HUES64 (cell line): ENCODE results near the gene RPL18.

Experiments
- H3K27ac ChIP-seq: 2 replicates; pipeline ENCODE4 v1.7.0; 2013; ENCODE audit warnings: low read depth, low read length, inconsistent platforms
- H3K27me3 ChIP-seq: 2 replicates; pipeline ENCODE4 v1.6.1; 2013; ENCODE audit warnings: mild to moderate bottlenecking, low read length; ENCODE audit not compliant: insufficient read depth
- H3K36me3 ChIP-seq: 2 replicates; pipeline ENCODE4 v1.6.1; 2013; ENCODE audit warnings: mild to moderate bottlenecking, low read length; ENCODE audit not compliant: insufficient read depth
- H3K4me1 ChIP-seq: 2 replicates; pipeline ENCODE4 v1.6.1; 2013; ENCODE audit warnings: mild to moderate bottlenecking, low read length, moderate library complexity; ENCODE audit not compliant: insufficient read depth
- H3K4me3 ChIP-seq: 2 replicates; pipeline ENCODE4 v1.5.1; 2013; ENCODE audit warnings: mild to moderate bottlenecking, low read length, moderate library complexity
- H3K9ac ChIP-seq: 2 replicates; pipeline ENCODE4 v1.6.1; 2013; ENCODE audit warnings: mild to moderate bottlenecking, low read depth, low read length
- H3K9me3 ChIP-seq: 2 replicates; pipeline ENCODE4 v1.6.1; 2013; ENCODE audit warnings: low read depth, low read length; ENCODE audit not compliant: insufficient read depth
- WGBS: fragments of 150-250, 120-280 bp; methylation state at CpG from one replicate; pipeline ENCODE4 v1.1.7; 2013; ENCODE audit warnings: missing lambda C conversion rate; 5-methylcytosine and 5-hydroxymethylcytosine counted together

RPL18 gene

GRCh38 chr19:48569814-48570213 is 49.2 kb downstream of the RPL18 start:
- Histone ChIP-seq H3K9ac (no peak overlapping the region), H3K27me3 (no peaks in the 10 kb centered on the region), H3K4me1 (peaks cover 12% of the 10 kb centered on the region), H3K36me3 (no peaks in the 10 kb centered on the region), H3K27ac (no peak overlapping the region), H3K4me3 (no peak overlapping the region), H3K9me3 (no peaks in the 10 kb centered on the region)
- 84% methylated on average over 11 of the region's 11 CpGs for WGBS

- Histone ChIP-seq H3K9me3 (no peaks in the 10 kb centered on the region), H3K36me3 (no peaks in the 10 kb centered on the region), H3K4me3 (peak overlapping the region; percentile 38), H3K27ac (peak overlapping the region; percentile 49; the same call in 1 of the 2 replicates), H3K27me3 (no peaks in the 10 kb centered on the region), H3K9ac (peak overlapping the region; percentile 48; the same call in 1 of the 2 replicates), H3K4me1 (peaks cover 12% of the 10 kb centered on the region)
- WGBS, result 12% methylated on average over 19 of the region's 19 CpGs
Observed at GRCh38 chr19:48568345-48568886, 50.6 kb downstream of the RPL18 start.
